H1 (cell line): ENCODE data around the gene PRDM4.

Experiments used
- BRCA1 ChIP-seq: IDR thresholded peaks from 2 replicates; pipeline ENCODE4 v1.6.1; 2012; ENCODE audit warnings: low read depth, low read length, improper control_type of control experiment
- CREB1 ChIP-seq: IDR thresholded peaks from 2 replicates; pipeline ENCODE4 v1.6.1; 2012; ENCODE audit warnings: inconsistent platforms
- EGR1 ChIP-seq: IDR thresholded peaks from 2 replicates; pipeline ENCODE4 v1.6.1; 2011; ENCODE audit warnings: low read depth, low read length, borderline replicate concordance
- EP300 ChIP-seq, 2 experiments: IDR thresholded peaks; 1 replicate in 1 of 2; 2 replicates in 1 of 2; pipeline ENCODE4 v1.6.1; 2011 to 2012; ENCODE audit warnings: low read depth in 2 of 2, low read length in 2 of 2, mild to moderate bottlenecking in 2 of 2, borderline replicate concordance in 1 of 2, inconsistent platforms in 1 of 2, moderate library complexity in 1 of 2
- POLR2A ChIP-seq, 2 experiments: IDR thresholded peaks; 1 replicate in 1 of 2; 2 replicates in 1 of 2; pipeline ENCODE4 v1.6.1; 2011; ENCODE audit warnings: low read depth in 2 of 2, low read length in 2 of 2, mild to moderate bottlenecking in 2 of 2; ENCODE audit errors: control extremely low read depth in 1 of 2
- POLR2AphosphoS5 ChIP-seq: IDR thresholded peaks from 2 replicates; pipeline ENCODE4 v1.6.1; 2011; ENCODE audit warnings: low read depth, low read length
- RFX5 ChIP-seq: IDR thresholded peaks from 2 replicates; pipeline ENCODE4 v1.6.1; 2011; ENCODE audit warnings: low read depth, low read length, improper control_type of control experiment, borderline replicate concordance
- SRF ChIP-seq: IDR thresholded peaks from 2 replicates; pipeline ENCODE4 v1.6.1; 2011; ENCODE audit warnings: mild to moderate bottlenecking, low read depth, low read length, moderate library complexity
- USF2 ChIP-seq: IDR thresholded peaks from 2 replicates; pipeline ENCODE4 v1.6.1; 2011; ENCODE audit warnings: low read length, improper control_type of control experiment
- TF ChIP-seq, protein P1 (sequence below), 3 experiments: IDR thresholded peaks; 1 replicate in 2 of 3; 2 replicates in 1 of 3; pipeline versions ENCODE4 v1.5.1 to v1.6.1; 2011; ENCODE audit warnings: low read length in 3 of 3, mild to moderate bottlenecking in 3 of 3, inconsistent platforms in 2 of 3, low read depth in 1 of 3, moderate library complexity in 1 of 3; ENCODE audit not compliant: insufficient read depth in 1 of 3; ENCODE audit errors: control extremely low read depth in 1 of 3

DNA sequence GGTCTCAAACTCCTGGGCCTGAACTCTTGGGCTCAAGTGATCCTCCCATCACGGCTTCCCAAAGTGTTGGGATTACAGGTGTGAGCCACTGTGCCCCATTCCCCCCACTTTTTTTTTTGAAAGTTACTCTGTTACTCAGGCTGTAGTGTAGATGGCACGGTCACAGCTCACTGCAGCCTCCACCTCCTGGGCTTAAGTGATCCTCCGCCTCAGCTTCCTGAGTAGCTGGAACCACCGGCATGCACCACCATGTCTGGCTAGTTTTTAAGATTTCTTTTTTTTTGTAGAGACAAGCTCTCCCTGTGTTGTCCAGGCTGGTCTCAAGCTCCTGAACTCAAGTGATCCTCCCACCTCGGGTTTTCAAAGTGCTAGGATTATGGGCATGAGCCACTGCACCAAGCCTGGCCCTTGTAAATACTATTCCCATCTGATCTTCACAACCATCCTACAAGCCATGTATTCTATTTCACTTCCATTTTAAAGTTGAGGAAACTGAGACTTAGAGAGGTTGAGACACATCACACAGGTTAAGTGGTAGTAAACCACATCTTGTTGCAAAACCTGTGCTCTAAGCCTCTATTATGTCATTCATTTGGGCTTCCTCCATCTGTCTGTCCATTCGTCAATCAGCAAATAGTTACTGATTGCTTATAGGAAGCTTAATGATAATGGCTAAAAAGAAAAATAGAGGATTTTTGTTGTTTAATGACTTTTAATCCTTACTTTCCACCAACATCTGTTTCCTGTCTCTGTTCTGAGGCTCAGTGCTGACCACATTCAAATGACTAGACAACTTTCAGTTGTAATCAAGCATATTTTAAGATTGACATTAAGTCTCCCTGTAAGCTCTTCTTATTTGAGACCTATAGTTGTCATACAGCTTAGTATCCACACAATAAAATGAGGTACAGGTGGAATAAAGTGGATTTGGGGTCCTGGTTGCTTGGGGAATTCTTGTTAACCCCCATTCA lies 22.8 kb upstream of the PRDM4 start:
- TF ChIP-seq, protein P1, sequence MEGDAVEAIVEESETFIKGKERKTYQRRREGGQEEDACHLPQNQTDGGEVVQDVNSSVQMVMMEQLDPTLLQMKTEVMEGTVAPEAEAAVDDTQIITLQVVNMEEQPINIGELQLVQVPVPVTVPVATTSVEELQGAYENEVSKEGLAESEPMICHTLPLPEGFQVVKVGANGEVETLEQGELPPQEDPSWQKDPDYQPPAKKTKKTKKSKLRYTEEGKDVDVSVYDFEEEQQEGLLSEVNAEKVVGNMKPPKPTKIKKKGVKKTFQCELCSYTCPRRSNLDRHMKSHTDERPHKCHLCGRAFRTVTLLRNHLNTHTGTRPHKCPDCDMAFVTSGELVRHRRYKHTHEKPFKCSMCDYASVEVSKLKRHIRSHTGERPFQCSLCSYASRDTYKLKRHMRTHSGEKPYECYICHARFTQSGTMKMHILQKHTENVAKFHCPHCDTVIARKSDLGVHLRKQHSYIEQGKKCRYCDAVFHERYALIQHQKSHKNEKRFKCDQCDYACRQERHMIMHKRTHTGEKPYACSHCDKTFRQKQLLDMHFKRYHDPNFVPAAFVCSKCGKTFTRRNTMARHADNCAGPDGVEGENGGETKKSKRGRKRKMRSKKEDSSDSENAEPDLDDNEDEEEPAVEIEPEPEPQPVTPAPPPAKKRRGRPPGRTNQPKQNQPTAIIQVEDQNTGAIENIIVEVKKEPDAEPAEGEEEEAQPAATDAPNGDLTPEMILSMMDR (IDR thresholded peaks at IDR 0.05; ENCODE audit: control extremely low read depth in 1 of 3, insufficient read depth in 1 of 3, low read depth in 1 of 3, low read length in 3 of 3), result no peak
- TF ChIP-seq POLR2AphosphoS5 (no peak), POLR2A (IDR thresholded peaks at IDR 0.05; ENCODE audit: control extremely low read depth in 1 of 2, low read depth in 2 of 2, low read length in 2 of 2) (no peak), USF2 (no peak), EP300 (IDR thresholded peaks at IDR 0.05; ENCODE audit: borderline replicate concordance in 1 of 2, low read depth in 2 of 2, low read length in 2 of 2) (no peak), SRF (no peak), BRCA1 (no peak), EGR1 (no peak), CREB1 (no peak), RFX5 (no peak)
